C4-2B (cell line): Measurements from ENCODE around the gene ST8SIA4.
"Not testable (repeated sequence)": the region's sequence is repeated elsewhere in the genome, so short reads cannot be mapped to it uniquely, and the experiment has no call there.

Experiments
- H3K27ac ChIP-seq: fragments of 450-650 bp; 2 replicates; pipeline ENCODE4 v1.5.1; 2017
- ZFX ChIP-seq: fragments of 450-650 bp; IDR thresholded peaks from 2 replicates; pipeline ENCODE4 v1.6.1; 2017
- TF ChIP-seq, protein P1 (sequence below): fragments of 450-650 bp; conservative IDR thresholded peaks from 2 replicates; pipeline ENCODE4 v1.5.1; 2017; ENCODE audit warnings: mild to moderate bottlenecking

The ST8SIA4 gene

DNA sequence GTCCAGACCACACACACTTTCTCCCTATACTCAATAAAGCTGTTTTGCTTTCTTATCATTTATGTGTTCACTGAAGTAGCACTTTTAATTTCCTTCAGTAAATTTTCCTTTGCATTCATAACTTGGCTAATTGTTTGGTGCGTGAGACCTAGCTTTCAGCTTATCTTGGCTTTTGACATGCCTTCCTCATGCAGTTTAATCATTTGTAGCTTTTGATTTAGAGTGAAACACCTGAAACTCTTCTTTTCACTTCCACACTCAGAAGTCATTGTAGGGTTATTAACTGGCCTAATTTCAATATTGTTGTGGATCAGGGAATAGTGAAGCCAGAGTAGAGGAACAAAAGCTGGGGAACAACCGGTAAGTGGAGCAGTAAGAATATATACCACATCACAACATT, 114.7 kb downstream of the ST8SIA4 start:
- no peak overlapping the region for H3K27ac ChIP-seq
- TF ChIP-seq ZFX = no peak

GRCh38 chr5:100787648-100788047, 115.4 kb downstream of the ST8SIA4 start:
- TF ChIP-seq, protein P1, sequence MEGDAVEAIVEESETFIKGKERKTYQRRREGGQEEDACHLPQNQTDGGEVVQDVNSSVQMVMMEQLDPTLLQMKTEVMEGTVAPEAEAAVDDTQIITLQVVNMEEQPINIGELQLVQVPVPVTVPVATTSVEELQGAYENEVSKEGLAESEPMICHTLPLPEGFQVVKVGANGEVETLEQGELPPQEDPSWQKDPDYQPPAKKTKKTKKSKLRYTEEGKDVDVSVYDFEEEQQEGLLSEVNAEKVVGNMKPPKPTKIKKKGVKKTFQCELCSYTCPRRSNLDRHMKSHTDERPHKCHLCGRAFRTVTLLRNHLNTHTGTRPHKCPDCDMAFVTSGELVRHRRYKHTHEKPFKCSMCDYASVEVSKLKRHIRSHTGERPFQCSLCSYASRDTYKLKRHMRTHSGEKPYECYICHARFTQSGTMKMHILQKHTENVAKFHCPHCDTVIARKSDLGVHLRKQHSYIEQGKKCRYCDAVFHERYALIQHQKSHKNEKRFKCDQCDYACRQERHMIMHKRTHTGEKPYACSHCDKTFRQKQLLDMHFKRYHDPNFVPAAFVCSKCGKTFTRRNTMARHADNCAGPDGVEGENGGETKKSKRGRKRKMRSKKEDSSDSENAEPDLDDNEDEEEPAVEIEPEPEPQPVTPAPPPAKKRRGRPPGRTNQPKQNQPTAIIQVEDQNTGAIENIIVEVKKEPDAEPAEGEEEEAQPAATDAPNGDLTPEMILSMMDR = no peak
- TF ChIP-seq ZFX = no peak
- H3K27ac ChIP-seq = no peak overlapping the region

DNA sequence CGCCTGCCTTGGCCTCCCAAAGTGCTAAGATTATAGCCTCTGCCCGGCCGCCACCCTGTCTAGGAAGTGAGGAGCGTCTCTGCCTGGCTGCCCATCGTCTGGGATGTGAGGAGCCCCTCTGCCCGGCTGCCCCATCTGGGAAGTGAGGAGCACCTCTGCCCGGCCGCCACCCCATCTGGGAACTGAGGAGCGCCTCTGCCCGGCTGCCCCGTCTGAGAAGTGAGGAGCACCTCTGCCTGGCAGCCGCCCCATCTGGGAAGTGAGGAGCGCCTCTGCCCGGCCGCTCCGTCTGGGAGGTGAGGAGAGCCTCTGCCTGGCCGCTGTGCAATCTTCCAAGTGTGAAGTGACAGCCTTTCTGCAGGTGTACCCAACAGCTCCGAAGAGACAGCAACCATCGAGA, 117.5 kb downstream of the ST8SIA4 start:
- not testable (repeated sequence) for H3K27ac ChIP-seq

DNA sequence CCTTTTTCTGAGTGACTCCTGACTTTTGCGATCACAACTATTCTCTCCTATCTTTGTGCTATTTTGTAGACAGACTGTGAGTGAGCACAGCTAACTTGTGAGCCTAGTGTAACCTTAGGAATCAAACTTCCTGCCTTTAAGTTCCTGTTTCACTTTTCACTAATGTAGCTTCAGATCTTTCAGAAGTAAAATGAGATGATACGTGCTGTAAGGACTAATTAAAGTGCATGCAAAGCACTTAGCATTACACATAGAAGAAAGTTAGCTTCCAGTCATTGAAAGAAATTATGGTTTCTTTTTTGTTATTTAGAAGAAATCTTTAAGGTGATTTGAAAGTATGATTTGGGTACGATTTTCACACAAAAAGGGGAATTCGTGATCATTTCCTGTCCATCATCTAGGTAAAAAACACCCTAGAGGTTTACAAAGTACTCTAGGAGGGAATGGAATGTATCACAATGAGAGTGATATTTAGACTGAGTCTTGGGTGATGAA, 122.7 kb downstream of the ST8SIA4 start:
- no peak overlapping the region for H3K27ac ChIP-seq
- TF ChIP-seq ZFX = no peak
- TF ChIP-seq, protein P1 = no peak

GRCh38 chr5:100779669-100780375, 123.3 kb downstream of the ST8SIA4 start:
- no peak overlapping the region for H3K27ac ChIP-seq
- TF ChIP-seq, protein P1 = no peak
- no peak for TF ChIP-seq ZFX

DNA sequence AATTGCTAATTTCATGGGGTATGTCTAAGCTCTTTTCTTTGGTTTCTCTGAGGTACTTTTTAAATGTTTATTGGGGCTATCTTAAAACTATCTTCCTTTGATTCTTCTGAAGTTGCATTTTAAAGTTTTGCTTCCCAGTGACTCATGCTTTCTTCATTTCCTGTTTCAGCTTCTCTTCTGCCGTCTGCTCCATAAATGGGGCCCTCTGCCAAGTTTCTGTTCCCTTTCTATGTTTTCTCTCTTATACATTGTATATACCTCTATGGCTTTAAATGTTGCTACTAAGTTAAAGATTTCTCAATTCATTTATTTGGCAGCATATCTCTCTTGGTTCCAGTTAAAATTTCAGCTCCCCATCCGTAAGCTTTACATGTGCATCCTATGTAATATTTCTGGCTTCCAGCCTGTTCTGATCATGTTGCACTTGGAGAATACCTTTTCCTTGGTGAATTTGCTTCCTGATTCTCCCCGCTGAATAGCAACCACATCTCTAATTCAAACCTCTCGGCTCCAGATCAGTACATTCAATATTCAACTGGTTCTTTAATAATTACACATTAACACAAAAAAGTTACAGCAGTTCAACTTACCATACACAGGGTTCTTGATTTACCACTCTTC, 125.3 kb downstream of the ST8SIA4 start:
- TF ChIP-seq, protein P1 = no peak
- TF ChIP-seq ZFX = no peak
- H3K27ac ChIP-seq = no peak overlapping the region

DNA sequence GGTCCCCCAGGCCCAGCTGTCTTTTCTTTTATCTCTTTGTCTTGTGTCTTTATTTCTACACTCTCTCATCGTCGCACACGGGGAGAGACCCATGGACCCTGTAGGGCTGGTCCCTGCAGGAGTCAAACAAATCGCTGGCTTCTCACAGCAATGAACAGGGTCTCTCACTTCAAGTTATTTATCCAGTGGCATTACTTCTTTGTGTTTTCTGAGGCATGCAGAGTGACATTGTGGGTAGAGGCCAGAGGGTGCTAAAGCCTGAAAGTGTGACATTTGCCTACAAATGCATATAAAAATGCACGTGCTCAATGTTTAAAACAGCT, 127.6 kb downstream of the ST8SIA4 start:
- TF ChIP-seq, protein P1 = no peak
- no peak for TF ChIP-seq ZFX
- H3K27ac ChIP-seq = no peak overlapping the region

DNA sequence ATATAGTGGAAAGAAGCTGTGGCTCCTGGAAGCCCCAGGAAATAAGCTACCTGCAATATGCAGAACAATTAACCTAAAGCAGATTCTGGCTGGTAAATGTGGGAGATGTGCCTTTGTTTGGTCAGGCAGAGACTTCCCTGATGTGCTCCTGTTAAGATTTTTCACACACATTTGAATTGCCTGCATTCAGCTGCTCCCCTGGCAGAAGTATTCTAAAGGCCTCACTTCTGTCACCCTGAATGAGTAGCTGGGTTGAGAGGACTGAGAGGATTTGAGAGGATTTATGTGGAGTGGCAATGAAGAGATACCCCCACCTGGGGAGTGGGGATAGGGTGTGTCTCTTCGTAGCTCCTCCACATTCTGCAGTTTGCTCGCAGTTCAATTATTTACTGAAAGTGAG, 130.5 kb downstream of the ST8SIA4 start:
- H3K27ac ChIP-seq = no peak overlapping the region
- TF ChIP-seq ZFX = no peak
- TF ChIP-seq, protein P1 = no peak
